ENCODE measurements around the gene ACADVL.

Gene ACADVL

DNA sequence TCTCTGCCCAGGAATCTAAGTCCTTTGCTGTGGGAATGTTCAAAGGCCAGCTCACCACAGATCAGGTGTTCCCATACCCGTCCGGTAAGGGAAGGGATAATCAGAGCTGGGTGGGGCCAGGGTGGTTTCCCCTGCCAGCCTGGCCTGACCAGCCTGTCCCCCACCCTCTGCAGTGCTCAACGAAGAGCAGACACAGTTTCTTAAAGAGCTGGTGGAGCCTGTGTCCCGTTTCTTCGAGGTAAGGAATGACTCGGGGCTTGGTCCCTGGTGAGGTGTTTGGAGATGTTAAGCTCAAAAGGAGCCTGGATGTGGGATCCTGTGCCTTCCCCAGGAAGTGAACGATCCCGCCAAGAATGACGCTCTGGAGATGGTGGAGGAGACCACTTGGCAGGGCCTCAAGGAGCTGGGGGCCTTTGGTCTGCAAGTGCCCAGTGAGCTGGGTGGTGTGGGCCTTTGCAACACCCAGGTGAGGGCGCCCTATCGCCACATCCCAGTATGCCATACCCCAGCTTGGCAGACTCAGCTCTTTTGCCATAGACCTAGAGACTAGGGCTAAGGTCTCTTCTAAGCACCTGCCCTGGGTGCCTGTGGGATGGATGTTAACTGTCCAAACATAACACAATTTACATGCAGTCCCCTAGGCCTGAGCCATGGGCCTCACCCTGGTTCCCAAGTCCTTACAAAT, 997 bp downstream of the ACADVL start:
- H3K14ac ChIP-seq (ENCODE audit: low read length), result peak overlapping the region; percentile 95
- peaks cover 48 to 50% of the 10 kb centered on the region in 2 experiments for H3K36me3 ChIP-seq (ENCODE audit: control insufficient read depth in 1 of 2, insufficient read depth in 2 of 2, low read length in 2 of 2)
- peaks cover 24% of the 10 kb centered on the region for H3K79me1 ChIP-seq (ENCODE audit: low read length)
- peak overlapping the region; percentile 98 for H3K27ac ChIP-seq (ENCODE audit: low read depth, low read length)
- H3K4me3 ChIP-seq (ENCODE audit: low read depth, low read length), result peak overlapping the region; percentile 97
- no peaks in the 10 kb centered on the region for H3K27me3 ChIP-seq (ENCODE audit: insufficient read depth, low read length)
- peak overlapping the region; percentile 85 for H3K4me2 ChIP-seq (ENCODE audit: low read length)
- no peak for DNase-seq
- no peak overlapping the region for H2BK12ac ChIP-seq (ENCODE audit: low read length)
- peak overlapping the region; percentile 71 for H4K8ac ChIP-seq (ENCODE audit: low read depth, low read length)
- H3K9ac ChIP-seq (ENCODE audit: low read length), result peak overlapping the region; percentile 93
- H3K4ac ChIP-seq (ENCODE audit: low read depth, low read length), result peak overlapping the region; percentile 65
- no peak overlapping the region for H2AFZ ChIP-seq (ENCODE audit: insufficient read depth, low read length, poor library complexity)
- no peaks in the 10 kb centered on the region for H3K9me3 ChIP-seq (ENCODE audit: insufficient read depth, low read depth, low read length)
- peak overlapping the region; percentile 95 for H3K18ac ChIP-seq (ENCODE audit: low read length)
- H3K79me2 ChIP-seq (ENCODE audit: control insufficient read depth, insufficient read depth, low read length, poor library complexity), result peaks cover 10% of the 10 kb centered on the region
- peak overlapping the region; percentile 49 for H2BK120ac ChIP-seq (ENCODE audit: insufficient read depth, low read length, poor library complexity)
- peaks cover 46 to 52% of the 10 kb centered on the region in 2 experiments for H3K4me1 ChIP-seq (ENCODE audit: control insufficient read depth in 1 of 2, insufficient read depth in 2 of 2, low read length in 2 of 2)
- WGBS (ENCODE audit: extremely low coverage, insufficient coverage, insufficient read length), result no CpG with 5 or more reads among the region's 11 CpGs
- H4K12ac ChIP-seq (ENCODE audit: low read depth, low read length), result peak overlapping the region; percentile 49
- no peak overlapping the region for H3K23ac ChIP-seq (ENCODE audit: low read length)
- H2AK5ac ChIP-seq (ENCODE audit: low read length), result peak overlapping the region; percentile 71
- H4K91ac ChIP-seq (ENCODE audit: low read depth, low read length), result peak overlapping the region; percentile 99
- H2BK5ac ChIP-seq (ENCODE audit: low read depth, low read length, poor library complexity), result peak overlapping the region; percentile 96

GRCh38 chr17:7221278-7222092, 1.7 kb downstream of the ACADVL start:
- H3K4ac ChIP-seq (ENCODE audit: low read depth, low read length), result peak overlapping the region; percentile 65
- no peak for DNase-seq
- no peak overlapping the region for H3K4me3 ChIP-seq (ENCODE audit: low read depth, low read length)
- peaks cover 39 to 45% of the 10 kb centered on the region in 2 experiments for H3K4me1 ChIP-seq (ENCODE audit: control insufficient read depth in 1 of 2, insufficient read depth in 2 of 2, low read length in 2 of 2)
- H3K27me3 ChIP-seq (ENCODE audit: insufficient read depth, low read length), result no peaks in the 10 kb centered on the region
- peak overlapping the region; percentile 49 for H4K12ac ChIP-seq (ENCODE audit: low read depth, low read length)
- peak overlapping the region; percentile 39 for H4K8ac ChIP-seq (ENCODE audit: low read depth, low read length)
- WGBS (ENCODE audit: extremely low coverage, insufficient coverage, insufficient read length), result no CpG with 5 or more reads among the region's 10 CpGs
- H3K23ac ChIP-seq (ENCODE audit: low read length), result no peak overlapping the region
- no peak overlapping the region for H2AFZ ChIP-seq (ENCODE audit: insufficient read depth, low read length, poor library complexity)
- no peaks in the 10 kb centered on the region for H3K9me3 ChIP-seq (ENCODE audit: insufficient read depth, low read depth, low read length)
- peak overlapping the region; percentile 95 for H3K14ac ChIP-seq (ENCODE audit: low read length)
- no peak overlapping the region for H2BK120ac ChIP-seq (ENCODE audit: insufficient read depth, low read length, poor library complexity)
- no peak overlapping the region for H2BK5ac ChIP-seq (ENCODE audit: low read depth, low read length, poor library complexity)
- peaks cover 10% of the 10 kb centered on the region for H3K79me2 ChIP-seq (ENCODE audit: control insufficient read depth, insufficient read depth, low read length, poor library complexity)
- no peak overlapping the region for H2BK12ac ChIP-seq (ENCODE audit: low read length)
- no peak overlapping the region for H2AK5ac ChIP-seq (ENCODE audit: low read length)
- peak overlapping the region; percentile 95 for H3K18ac ChIP-seq (ENCODE audit: low read length)
- peaks cover 55 to 58% of the 10 kb centered on the region in 2 experiments for H3K36me3 ChIP-seq (ENCODE audit: control insufficient read depth in 1 of 2, insufficient read depth in 2 of 2, low read length in 2 of 2)
- peak overlapping the region; percentile 98 for H3K27ac ChIP-seq (ENCODE audit: low read depth, low read length)
- H4K91ac ChIP-seq (ENCODE audit: low read depth, low read length), result peak overlapping the region; percentile 99
- H3K79me1 ChIP-seq (ENCODE audit: low read length), result peaks cover 24% of the 10 kb centered on the region
- peak overlapping the region; percentile 85 for H3K4me2 ChIP-seq (ENCODE audit: low read length)
- H3K9ac ChIP-seq (ENCODE audit: low read length), result no peak overlapping the region

- Histone ChIP-seq H3K27ac (ENCODE audit: low read depth, low read length) (peak overlapping the region; percentile 3), H3K18ac (ENCODE audit: low read length) (no peak overlapping the region), H2BK5ac (ENCODE audit: low read depth, low read length, poor library complexity) (no peak overlapping the region)
Measured at GRCh38 chr17:7222093-7222971, 2.6 kb downstream of the ACADVL start.

GRCh38 chr17:7222972-7223292, 3.2 kb downstream of the ACADVL start:
- Histone ChIP-seq H2AK5ac (ENCODE audit: low read length) (no peak overlapping the region), H2BK5ac (ENCODE audit: low read depth, low read length, poor library complexity) (no peak overlapping the region), H3K9me3 (ENCODE audit: insufficient read depth, low read depth, low read length) (no peaks in the 10 kb centered on the region), H3K79me1 (ENCODE audit: low read length) (peaks cover 21% of the 10 kb centered on the region), H3K27me3 (ENCODE audit: insufficient read depth, low read length) (no peaks in the 10 kb centered on the region), H2AFZ (ENCODE audit: insufficient read depth, low read length, poor library complexity) (no peak overlapping the region), H3K4me3 (ENCODE audit: low read depth, low read length) (peak overlapping the region; percentile 11), H4K91ac (ENCODE audit: low read depth, low read length) (no peak overlapping the region), H3K4ac (ENCODE audit: low read depth, low read length) (no peak overlapping the region), H3K14ac (ENCODE audit: low read length) (no peak overlapping the region), H4K12ac (ENCODE audit: low read depth, low read length) (no peak overlapping the region), H3K9ac (ENCODE audit: low read length) (no peak overlapping the region), H2BK12ac (ENCODE audit: low read length) (no peak overlapping the region), H2BK120ac (ENCODE audit: insufficient read depth, low read length, poor library complexity) (no peak overlapping the region), H3K18ac (ENCODE audit: low read length) (no peak overlapping the region), H3K36me3 (ENCODE audit: control insufficient read depth in 1 of 2, insufficient read depth in 2 of 2, low read length in 2 of 2) (peaks cover 70 to 72% of the 10 kb centered on the region in 2 experiments), H3K4me1 (ENCODE audit: control insufficient read depth in 1 of 2, insufficient read depth in 2 of 2, low read length in 2 of 2) (peaks cover 34 to 37% of the 10 kb centered on the region in 2 experiments), H3K23ac (ENCODE audit: low read length) (no peak overlapping the region), H3K4me2 (ENCODE audit: low read length) (no peak overlapping the region), H3K27ac (ENCODE audit: low read depth, low read length) (peak overlapping the region; percentile 3), H3K79me2 (ENCODE audit: control insufficient read depth, insufficient read depth, low read length, poor library complexity) (peaks cover 10% of the 10 kb centered on the region), H4K8ac (ENCODE audit: low read depth, low read length) (no peak overlapping the region)
- no peak for DNase-seq
- no CpG with 5 or more reads among the region's 7 CpGs for whole genome bisulfite sequencing (ENCODE audit: extremely low coverage, insufficient coverage, insufficient read length)

More at GRCh38 chr17:7222093-7222971, 2.6 kb downstream of the ACADVL start:
- H2BK120ac ChIP-seq (ENCODE audit: insufficient read depth, low read length, poor library complexity), result no peak overlapping the region
- H3K4me2 ChIP-seq (ENCODE audit: low read length), result no peak overlapping the region
- H3K27me3 ChIP-seq (ENCODE audit: insufficient read depth, low read length), result no peaks in the 10 kb centered on the region
- H2AFZ ChIP-seq (ENCODE audit: insufficient read depth, low read length, poor library complexity), result no peak overlapping the region
- no peak overlapping the region for H4K12ac ChIP-seq (ENCODE audit: low read depth, low read length)
- no peak overlapping the region for H3K9ac ChIP-seq (ENCODE audit: low read length)
- no peak overlapping the region for H3K4me3 ChIP-seq (ENCODE audit: low read depth, low read length)
- H2BK12ac ChIP-seq (ENCODE audit: low read length), result no peak overlapping the region
- H4K8ac ChIP-seq (ENCODE audit: low read depth, low read length), result no peak overlapping the region
- peaks cover 38 to 40% of the 10 kb centered on the region in 2 experiments for H3K4me1 ChIP-seq (ENCODE audit: control insufficient read depth in 1 of 2, insufficient read depth in 2 of 2, low read length in 2 of 2)
- H2AK5ac ChIP-seq (ENCODE audit: low read length), result no peak overlapping the region
- H3K23ac ChIP-seq (ENCODE audit: low read length), result no peak overlapping the region
- no peak overlapping the region for H4K91ac ChIP-seq (ENCODE audit: low read depth, low read length)
- no CpG with 5 or more reads among the region's 15 CpGs for WGBS (ENCODE audit: extremely low coverage, insufficient coverage, insufficient read length)
- peaks cover 64 to 66% of the 10 kb centered on the region in 2 experiments for H3K36me3 ChIP-seq (ENCODE audit: control insufficient read depth in 1 of 2, insufficient read depth in 2 of 2, low read length in 2 of 2)
- H3K14ac ChIP-seq (ENCODE audit: low read length), result no peak overlapping the region
- no peak for DNase-seq
- no peak overlapping the region for H3K4ac ChIP-seq (ENCODE audit: low read depth, low read length)
- H3K79me2 ChIP-seq (ENCODE audit: control insufficient read depth, insufficient read depth, low read length, poor library complexity), result peaks cover 10% of the 10 kb centered on the region
- H3K79me1 ChIP-seq (ENCODE audit: low read length), result peaks cover 22% of the 10 kb centered on the region
- H3K9me3 ChIP-seq (ENCODE audit: insufficient read depth, low read depth, low read length), result no peaks in the 10 kb centered on the region
